HEK293 (cell line): ENCODE measurements around the gene S100A2.
A peak's percentile ranks its signal among the peaks of the same experiment; 100 is the strongest.

Source experiments
- HOXA7 ChIP-seq: sonication (generic); formaldehyde crosslinking; IDR thresholded peaks from 2 replicates; pipeline ENCODE4 v1.8.1; 2022; ENCODE audit warnings: missing genetic modification reagents, borderline replicate concordance
- HOXD13 ChIP-seq: sonication (generic); formaldehyde crosslinking; IDR thresholded peaks from 2 replicates; pipeline ENCODE4 v1.8.0; 2022; ENCODE audit warnings: missing genetic modification reagents, borderline replicate concordance
- IKZF3 ChIP-seq: fragments of 450-650 bp; IDR thresholded peaks from 2 replicates; pipeline ENCODE4 v1.5.0; 2018; ENCODE audit warnings: missing biosample characterization, mild to moderate bottlenecking, missing genetic modification characterization, moderate library complexity
- KLF1 ChIP-seq: fragments of 450-650 bp; formaldehyde crosslinking; IDR thresholded peaks from 2 replicates; pipeline ENCODE4 v1.5.1; 2016; ENCODE audit warnings: missing biosample characterization, missing genetic modification characterization
- OSR2 ChIP-seq: fragments of 450-650 bp; formaldehyde crosslinking; IDR thresholded peaks from 2 replicates; pipeline ENCODE4 v1.5.1; 2016; ENCODE audit warnings: missing biosample characterization, missing genetic modification characterization
- SCRT2 ChIP-seq: fragments of 450-650 bp; formaldehyde crosslinking; IDR thresholded peaks from 2 replicates; pipeline ENCODE4 v1.5.1; 2016; ENCODE audit warnings: missing biosample characterization, missing genetic modification characterization
- YY1 ChIP-seq: fragments of 450-650 bp; formaldehyde crosslinking; IDR thresholded peaks from 2 replicates; pipeline ENCODE4 v1.5.1; 2018; ENCODE audit warnings: missing biosample characterization, missing genetic modification characterization
- ZBTB1 ChIP-seq: fragments of 450-650 bp; formaldehyde crosslinking; IDR thresholded peaks from 2 replicates; pipeline ENCODE4 v1.5.1; 2016; ENCODE audit warnings: missing biosample characterization, missing genetic modification characterization
- ZBTB48 ChIP-seq: fragments of 450-650 bp; formaldehyde crosslinking; IDR thresholded peaks from 2 replicates; pipeline ENCODE4 v1.5.1; 2016; ENCODE audit warnings: missing biosample characterization, missing genetic modification characterization
- ZFHX2 ChIP-seq: fragments of 450-650 bp; formaldehyde crosslinking; conservative IDR thresholded peaks from 2 replicates; pipeline ENCODE4 v1.5.1; 2016; ENCODE audit warnings: missing biosample characterization, missing genetic modification characterization
- ZFP41 ChIP-seq: fragments of 450-650 bp; formaldehyde crosslinking; IDR thresholded peaks from 2 replicates; pipeline ENCODE4 v1.5.1; 2016; ENCODE audit warnings: missing biosample characterization, missing genetic modification characterization, borderline replicate concordance
- ZNF10 ChIP-seq: fragments of 450-650 bp; formaldehyde crosslinking; IDR thresholded peaks from 2 replicates; pipeline ENCODE4 v1.5.1; 2017; ENCODE audit warnings: missing biosample characterization, missing genetic modification characterization
- ZNF112 ChIP-seq: fragments of 450-650 bp; formaldehyde crosslinking; IDR thresholded peaks from 2 replicates; pipeline ENCODE4 v1.5.0; 2017; ENCODE audit warnings: missing biosample characterization, missing genetic modification characterization
- ZNF175 ChIP-seq: fragments of 450-650 bp; formaldehyde crosslinking; IDR thresholded peaks from 2 replicates; pipeline ENCODE4 v1.5.1; 2016; ENCODE audit warnings: missing biosample characterization, missing genetic modification characterization
- ZNF19 ChIP-seq: fragments of 450-650 bp; formaldehyde crosslinking; IDR thresholded peaks from 2 replicates; pipeline ENCODE4; 2016; ENCODE audit warnings: missing biosample characterization, missing genetic modification characterization, low read depth
- ZNF266 ChIP-seq: fragments of 450-650 bp; formaldehyde crosslinking; IDR thresholded peaks from 2 replicates; pipeline ENCODE4 v1.5.1; 2016; ENCODE audit warnings: missing biosample characterization, missing genetic modification characterization, low read depth
- ZNF292 ChIP-seq: fragments of 450-650 bp; formaldehyde crosslinking; IDR thresholded peaks from 2 replicates; pipeline ENCODE4 v1.5.1; 2016; ENCODE audit warnings: low read depth, missing biosample characterization, missing genetic modification characterization, borderline replicate concordance
- ZNF302 ChIP-seq: fragments of 450-650 bp; formaldehyde crosslinking; IDR thresholded peaks from 2 replicates; pipeline ENCODE4 v1.5.1; 2016; ENCODE audit warnings: missing biosample characterization, missing genetic modification characterization, low read depth
- ZNF350 ChIP-seq: fragments of 450-650 bp; formaldehyde crosslinking; IDR thresholded peaks from 2 replicates; pipeline ENCODE4 v1.5.0; 2017; ENCODE audit warnings: missing biosample characterization, mild to moderate bottlenecking, missing genetic modification characterization
- ZNF398 ChIP-seq: fragments of 450-650 bp; formaldehyde crosslinking; IDR thresholded peaks from 2 replicates; pipeline ENCODE4 v1.5.1; 2017; ENCODE audit warnings: missing biosample characterization, missing genetic modification characterization
- ZNF473 ChIP-seq: fragments of 450-650 bp; formaldehyde crosslinking; IDR thresholded peaks from 2 replicates; pipeline ENCODE4 v1.5.1; 2017; ENCODE audit warnings: missing biosample characterization, missing genetic modification characterization
- ZNF48 ChIP-seq: fragments of 450-650 bp; formaldehyde crosslinking; IDR thresholded peaks from 2 replicates; pipeline ENCODE4 v1.5.1; 2016; ENCODE audit warnings: missing biosample characterization, missing genetic modification characterization
- ZNF549 ChIP-seq: fragments of 450-650 bp; IDR thresholded peaks from 2 replicates; pipeline ENCODE4 v1.5.1; 2018; ENCODE audit warnings: missing biosample characterization, missing genetic modification characterization, mild to moderate bottlenecking, inconsistent platforms, moderate library complexity
- ZNF600 ChIP-seq: fragments of 450-650 bp; formaldehyde crosslinking; IDR thresholded peaks from 2 replicates; pipeline ENCODE4 v1.5.1; 2016; ENCODE audit warnings: missing biosample characterization, missing genetic modification characterization
- ZNF639 ChIP-seq: fragments of 450-650 bp; formaldehyde crosslinking; IDR thresholded peaks from 2 replicates; pipeline ENCODE4 v1.5.1; 2016; ENCODE audit warnings: missing biosample characterization, missing genetic modification characterization
- ZNF654 ChIP-seq: fragments of 450-650 bp; formaldehyde crosslinking; IDR thresholded peaks from 2 replicates; pipeline ENCODE4 v1.5.1; 2016; ENCODE audit warnings: low read depth, missing biosample characterization, missing genetic modification characterization
- ZNF670 ChIP-seq: fragments of 450-650 bp; formaldehyde crosslinking; IDR thresholded peaks from 2 replicates; pipeline ENCODE4 v1.5.1; 2016; ENCODE audit warnings: missing biosample characterization, missing genetic modification characterization, low read depth
- ZNF677 ChIP-seq: fragments of 450-650 bp; IDR thresholded peaks from 2 replicates; pipeline ENCODE4 v1.5.0; 2018; ENCODE audit warnings: missing biosample characterization, mild to moderate bottlenecking, missing genetic modification characterization, moderate library complexity
- ZSCAN30 ChIP-seq: fragments of 450-650 bp; IDR thresholded peaks from 2 replicates; pipeline ENCODE4 v1.5.1; 2018; ENCODE audit warnings: missing biosample characterization, mild to moderate bottlenecking, missing genetic modification characterization, moderate library complexity
- ZSCAN4 ChIP-seq: fragments of 450-650 bp; formaldehyde crosslinking; IDR thresholded peaks from 2 replicates; pipeline ENCODE4 v1.5.1; 2017; ENCODE audit warnings: missing biosample characterization, missing genetic modification characterization
- TF ChIP-seq, protein P1 (sequence below): fragments of 450-650 bp; formaldehyde crosslinking; IDR thresholded peaks from 2 replicates; pipeline ENCODE4 v1.5.1; 2017; ENCODE audit warnings: missing biosample characterization, missing genetic modification characterization
- TF ChIP-seq, protein P2 (sequence below): fragments of 450-650 bp; formaldehyde crosslinking; IDR thresholded peaks from 2 replicates; pipeline ENCODE4 v1.5.1; 2016; ENCODE audit warnings: missing biosample characterization, missing genetic modification characterization

Gene S100A2

DNA sequence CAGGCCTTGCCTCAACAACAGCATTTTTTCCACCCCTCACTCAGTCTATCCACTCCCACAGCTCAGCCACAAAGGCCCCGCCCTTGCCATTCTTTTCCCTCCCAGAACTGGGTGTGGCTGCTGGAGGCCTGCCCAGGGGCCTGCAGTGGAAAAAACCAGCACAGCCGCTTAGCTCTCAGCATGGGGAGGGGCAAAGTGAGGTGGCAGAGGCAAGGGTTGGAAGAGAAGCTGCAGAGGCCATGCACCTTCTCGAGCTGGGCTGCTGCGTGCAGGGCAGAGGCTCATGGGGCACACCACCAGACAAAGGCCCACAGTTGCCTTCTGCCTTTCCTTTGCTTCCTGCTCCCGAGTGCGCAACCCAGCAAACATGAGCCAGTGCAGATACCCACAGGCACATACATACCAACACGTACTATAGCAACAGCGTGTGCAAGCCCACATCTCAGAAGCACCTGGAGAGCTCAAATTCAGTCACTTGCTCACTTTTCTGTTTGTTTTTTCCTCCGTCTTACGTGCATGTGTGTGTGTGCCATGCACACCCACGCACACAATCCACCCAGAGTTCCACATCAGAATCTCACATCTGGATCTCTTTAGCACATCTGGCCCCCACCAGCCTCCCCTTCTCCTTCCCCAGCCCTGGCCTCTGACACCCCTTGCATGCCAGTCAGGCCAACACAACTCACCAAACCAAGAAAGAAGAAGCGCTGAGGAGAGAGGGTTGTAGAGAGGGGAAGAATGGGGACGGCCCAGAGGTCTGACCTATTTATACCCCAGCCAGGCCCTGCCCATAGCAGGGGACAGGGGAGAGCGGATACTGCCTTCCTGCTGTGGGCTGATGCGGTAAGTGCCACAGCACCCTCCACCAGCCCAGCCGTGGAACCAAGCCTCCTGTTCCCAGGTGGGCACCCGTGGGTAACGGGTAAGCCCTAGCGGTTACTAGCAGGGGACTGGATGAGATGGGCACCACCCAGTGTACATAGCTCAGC is 20.3 kb downstream of the S100A2 start, which contains the start of gene S100A4 (continued):
- TF ChIP-seq KLF1 (tag by site-specific recombination), result peak; percentile 94
- no peak for TF ChIP-seq ZNF473
- TF ChIP-seq ZNF19, result no peak
- TF ChIP-seq ZNF292 (tag by site-specific recombination), result no peak
- TF ChIP-seq ZNF302, result no peak
- TF ChIP-seq ZNF266 (tag by site-specific recombination), result no peak
- no peak for TF ChIP-seq ZNF677
- TF ChIP-seq HOXA7 (CRISPR knock-in tag), result no peak
- TF ChIP-seq ZNF112 (tag by site-specific recombination), result no peak
- no peak for TF ChIP-seq YY1 (tag by site-specific recombination)
- TF ChIP-seq, protein P1, sequence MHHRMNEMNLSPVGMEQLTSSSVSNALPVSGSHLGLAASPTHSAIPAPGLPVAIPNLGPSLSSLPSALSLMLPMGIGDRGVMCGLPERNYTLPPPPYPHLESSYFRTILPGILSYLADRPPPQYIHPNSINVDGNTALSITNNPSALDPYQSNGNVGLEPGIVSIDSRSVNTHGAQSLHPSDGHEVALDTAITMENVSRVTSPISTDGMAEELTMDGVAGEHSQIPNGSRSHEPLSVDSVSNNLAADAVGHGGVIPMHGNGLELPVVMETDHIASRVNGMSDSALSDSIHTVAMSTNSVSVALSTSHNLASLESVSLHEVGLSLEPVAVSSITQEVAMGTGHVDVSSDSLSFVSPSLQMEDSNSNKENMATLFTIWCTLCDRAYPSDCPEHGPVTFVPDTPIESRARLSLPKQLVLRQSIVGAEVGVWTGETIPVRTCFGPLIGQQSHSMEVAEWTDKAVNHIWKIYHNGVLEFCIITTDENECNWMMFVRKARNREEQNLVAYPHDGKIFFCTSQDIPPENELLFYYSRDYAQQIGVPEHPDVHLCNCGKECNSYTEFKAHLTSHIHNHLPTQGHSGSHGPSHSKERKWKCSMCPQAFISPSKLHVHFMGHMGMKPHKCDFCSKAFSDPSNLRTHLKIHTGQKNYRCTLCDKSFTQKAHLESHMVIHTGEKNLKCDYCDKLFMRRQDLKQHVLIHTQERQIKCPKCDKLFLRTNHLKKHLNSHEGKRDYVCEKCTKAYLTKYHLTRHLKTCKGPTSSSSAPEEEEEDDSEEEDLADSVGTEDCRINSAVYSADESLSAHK (tag by site-specific recombination), result no peak
- TF ChIP-seq ZNF639 (tag by site-specific recombination), result no peak
- no peak for TF ChIP-seq IKZF3
- TF ChIP-seq ZNF48 (tag by site-specific recombination), result no peak
- TF ChIP-seq ZBTB1, result no peak
- 0 out of 2 replicates have a peak, but pooled peaks have one; percentile 30 for TF ChIP-seq ZFHX2
- TF ChIP-seq ZSCAN30 (tag by site-specific recombination), result peak; percentile 95
- no peak for TF ChIP-seq ZNF10 (tag by site-specific recombination)
- peak; percentile 85 for TF ChIP-seq ZNF600
- TF ChIP-seq ZFP41 (tag by site-specific recombination), result no peak
- TF ChIP-seq ZNF670 (tag by site-specific recombination), result no peak
- TF ChIP-seq SCRT2 (tag by site-specific recombination), result no peak
- TF ChIP-seq, protein P2, sequence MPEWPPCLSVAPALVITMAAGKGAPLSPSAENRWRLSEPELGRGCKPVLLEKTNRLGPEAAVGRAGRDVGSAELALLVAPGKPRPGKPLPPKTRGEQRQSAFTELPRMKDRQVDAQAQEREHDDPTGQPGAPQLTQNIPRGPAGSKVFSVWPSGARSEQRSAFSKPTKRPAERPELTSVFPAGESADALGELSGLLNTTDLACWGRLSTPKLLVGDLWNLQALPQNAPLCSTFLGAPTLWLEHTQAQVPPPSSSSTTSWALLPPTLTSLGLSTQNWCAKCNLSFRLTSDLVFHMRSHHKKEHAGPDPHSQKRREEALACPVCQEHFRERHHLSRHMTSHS (tag by site-specific recombination), result no peak
- no peak for TF ChIP-seq ZNF175
- TF ChIP-seq ZNF398 (tag by site-specific recombination), result no peak
- TF ChIP-seq ZNF350, result no peak
- TF ChIP-seq ZNF549 (tag by site-specific recombination), result no peak
- peak; percentile 96 for TF ChIP-seq ZBTB48 (tag by site-specific recombination)
- TF ChIP-seq HOXD13 (CRISPR knock-in tag), result no peak
- TF ChIP-seq ZNF654 (tag by site-specific recombination), result no peak
- TF ChIP-seq ZSCAN4 (tag by site-specific recombination), result no peak; the same call in 1 of the 2 replicates
- no peak for TF ChIP-seq OSR2 (tag by site-specific recombination)
